Ovary (tissue), 9 donors: ENCODE measurements around the gene JAML. TPM values are rescaled to one million over a fixed set of nuclear protein-coding genes. Genes with fewer than 3 reads are reported as not detected.

Experiments used
- DNase-seq, 5 donors: peaks; one replicate each; pipeline ENCODE4 v3.0.0-alpha.2; 2019 to 2020
- H3K27ac ChIP-seq, 2 donors: fragments of 200-600 bp; one replicate each; pipeline versions ENCODE4 v1.5.1 to v1.8.0; 2019 to 2022
- H3K27me3 ChIP-seq: fragments of 200-600 bp; one replicate; pipeline ENCODE4 v1.8.0; 2022
- H3K36me3 ChIP-seq: fragments of 200-600 bp; sonication (generic); one replicate; pipeline ENCODE4 v1.5.1; 2019
- H3K4me1 ChIP-seq: one replicate; pipeline ENCODE4 v1.8.1; 2013; ENCODE audit warnings: mild to moderate bottlenecking, moderate library complexity; ENCODE audit not compliant: insufficient read depth
- H3K4me3 ChIP-seq: fragments of 200-600 bp; sonication (generic); one replicate; pipeline ENCODE4 v1.5.1; 2017
- H3K9me3 ChIP-seq, 2 donors: fragments of 200-600 bp in 1 of 2; sonication (generic) in 1 of 2; one replicate each; pipeline versions ENCODE4 v1.5.1 to v1.8.1; 2013 to 2019; ENCODE audit warnings: mild to moderate bottlenecking in 1 of 2, moderate library complexity in 1 of 2
- EP300 ChIP-seq: sonication (generic); formaldehyde crosslinking; IDR thresholded peaks from one replicate; pipeline ENCODE4 v1.6.1; 2017; ENCODE audit warnings: antibody characterized with exemption
- POLR2A ChIP-seq: fragments of 450-650 bp; IDR thresholded peaks from one replicate; pipeline ENCODE4 v1.6.1; 2017; ENCODE audit warnings: antibody characterized with exemption, mild to moderate bottlenecking, moderate library complexity
- WGBS, 3 donors: extraction: QIAGEN DNeasy Blood & Tissue Kit in 1 of 3; methylation state at CpG; one replicate each; pipeline versions ENCODE4 v1.1.5 to v1.1.7; 2013 to 2017; 5-methylcytosine and 5-hydroxymethylcytosine counted together
- intact Hi-C, 4 donors: fragments of 100-400 bp; cut with DNase I; formaldehyde crosslinking; loops; one replicate each; pipeline versions ENCODE4 v1.11.0 to v1.15.1; 2022 to 2023
- polyA plus RNA-seq, 2 donors: library from polyadenylated mRNA; stranded (reverse); fragments of 200-250 nt in 1 of 2; fragments of 350-450 nt in 1 of 2; fragmentation: Illumina TruSeq in 1 of 2; extraction: RNeasy Lipid Tissue Mini Kit (QIAGEN cat#74804) in 1 of 2; gene quantifications; one replicate each; pipeline ENCODE4 v1.2.3, GENCODE V29; 2013 to 2014
- total RNA-seq, 7 donors: library from RNA; depleted of rRNA in 2 of 7; stranded (reverse); fragments of >200 nt in 2 of 7; fragmentation: NEBNext Ultra II Directional in 3 of 7; extraction: Animal tissue kit (Norgen Biotek cat#: 25700) in 3 of 7; gene quantifications; one replicate each; pipeline versions ENCODE4 v1.1.0 to v1.2.4, GENCODE V29; 2016 to 2023
- TF ChIP-seq, protein P1 (sequence below), 3 donors: fragments of 450-650 bp in 2 of 3; fragments of 200-600 bp in 1 of 3; IDR thresholded peaks; one replicate each; pipeline versions ENCODE4 v1.5.1 to v1.8.0; 2016 to 2022; ENCODE audit warnings: antibody characterized with exemption in 3 of 3, mild to moderate bottlenecking in 1 of 3
- donor health status: DM: no; HTN: no; CAD: no; lungs with moderate emphysema.
- donor health status: DM: no; HTN: no; CAD: no.
- donor health status: Bipolar disorder and iron deficiency.
- donor health status: DM: yes; HTN: yes; CAD: no.
- donor health status: DM: no; HTN: no; CAD: no.
- donor health status: DM: yes; HTN: yes; CAD: no.

The JAML gene
- total and polyA plus RNA-seq, 9 donors: 0.79 to 18.0 (median 2.0) TPM

DNA sequence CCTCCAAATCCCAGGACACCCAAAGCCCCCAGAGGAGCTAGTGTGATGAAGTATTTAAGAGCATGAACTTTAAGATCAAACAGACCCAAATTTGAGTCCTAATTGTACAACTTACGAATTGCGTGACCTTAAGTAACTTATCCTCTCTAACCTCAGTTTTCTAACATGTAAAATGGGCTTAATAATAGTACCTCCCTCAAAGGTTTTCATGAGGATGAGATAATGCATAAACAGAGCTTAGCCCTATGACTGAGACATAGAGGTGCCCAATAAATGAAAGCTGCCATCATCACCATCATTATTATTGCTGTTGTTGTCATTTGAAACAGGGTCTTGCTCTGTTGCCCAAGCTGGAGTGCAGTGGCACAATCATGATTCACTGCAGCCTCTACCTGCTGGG is 57.6 kb downstream of the JAML start:
- Histone ChIP-seq H3K27me3 (no peaks in the 10 kb centered on the region), H3K4me3 (no peak overlapping the region), H3K27ac (no peak overlapping the region), H3K4me1 (no peaks in the 10 kb centered on the region), H3K36me3 (no peaks in the 10 kb centered on the region), H3K9me3 (no peaks in the 10 kb centered on the region)
- TF ChIP-seq, protein P1, sequence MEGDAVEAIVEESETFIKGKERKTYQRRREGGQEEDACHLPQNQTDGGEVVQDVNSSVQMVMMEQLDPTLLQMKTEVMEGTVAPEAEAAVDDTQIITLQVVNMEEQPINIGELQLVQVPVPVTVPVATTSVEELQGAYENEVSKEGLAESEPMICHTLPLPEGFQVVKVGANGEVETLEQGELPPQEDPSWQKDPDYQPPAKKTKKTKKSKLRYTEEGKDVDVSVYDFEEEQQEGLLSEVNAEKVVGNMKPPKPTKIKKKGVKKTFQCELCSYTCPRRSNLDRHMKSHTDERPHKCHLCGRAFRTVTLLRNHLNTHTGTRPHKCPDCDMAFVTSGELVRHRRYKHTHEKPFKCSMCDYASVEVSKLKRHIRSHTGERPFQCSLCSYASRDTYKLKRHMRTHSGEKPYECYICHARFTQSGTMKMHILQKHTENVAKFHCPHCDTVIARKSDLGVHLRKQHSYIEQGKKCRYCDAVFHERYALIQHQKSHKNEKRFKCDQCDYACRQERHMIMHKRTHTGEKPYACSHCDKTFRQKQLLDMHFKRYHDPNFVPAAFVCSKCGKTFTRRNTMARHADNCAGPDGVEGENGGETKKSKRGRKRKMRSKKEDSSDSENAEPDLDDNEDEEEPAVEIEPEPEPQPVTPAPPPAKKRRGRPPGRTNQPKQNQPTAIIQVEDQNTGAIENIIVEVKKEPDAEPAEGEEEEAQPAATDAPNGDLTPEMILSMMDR (IDR thresholded peaks at IDR 0.05): no peak
- TF ChIP-seq EP300 (no peak), POLR2A (no peak)
- no peak for DNase-seq
- intact Hi-C loops: no loop called here
- 93 to 95% (median 94%) methylated on average over 2 of the region's 2 CpGs for WGBS, 3 donors

DNA sequence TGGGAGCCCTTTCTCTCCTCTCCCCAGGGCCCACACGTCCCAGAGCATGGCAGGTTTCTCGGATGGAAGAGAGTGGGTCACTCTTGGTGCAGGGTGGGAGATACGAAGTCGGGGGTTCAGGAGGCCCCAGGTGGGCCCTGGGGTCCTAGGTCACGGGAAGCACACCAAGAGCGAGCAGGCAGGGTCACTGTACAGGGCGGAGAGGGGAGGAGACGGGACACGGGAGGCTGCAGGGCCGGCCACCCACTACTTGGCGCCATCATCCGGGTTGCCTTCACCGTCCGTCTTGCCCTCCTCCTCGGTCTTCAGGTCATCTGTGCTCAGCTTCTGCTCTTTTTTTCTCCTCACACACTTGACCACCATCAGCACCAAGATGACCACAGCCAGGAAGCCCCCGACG is 58.2 kb downstream of the JAML start:
- Histone ChIP-seq H3K27me3 (no peaks in the 10 kb centered on the region), H3K4me3 (no peak overlapping the region), H3K27ac (no peak overlapping the region), H3K36me3 (no peaks in the 10 kb centered on the region), H3K9me3 (no peaks in the 10 kb centered on the region), H3K4me1 (no peaks in the 10 kb centered on the region)
- intact Hi-C loops: no loop called here
- no peak for DNase-seq
- 86 to 87% (median 86%) methylated on average over 15 to 17 of the region's 17 CpGs for WGBS, 3 donors
- no peak for TF ChIP-seq EP300
- TF ChIP-seq, protein P1 (IDR thresholded peaks at IDR 0.05): no peak
- no peak for TF ChIP-seq POLR2A

DNA sequence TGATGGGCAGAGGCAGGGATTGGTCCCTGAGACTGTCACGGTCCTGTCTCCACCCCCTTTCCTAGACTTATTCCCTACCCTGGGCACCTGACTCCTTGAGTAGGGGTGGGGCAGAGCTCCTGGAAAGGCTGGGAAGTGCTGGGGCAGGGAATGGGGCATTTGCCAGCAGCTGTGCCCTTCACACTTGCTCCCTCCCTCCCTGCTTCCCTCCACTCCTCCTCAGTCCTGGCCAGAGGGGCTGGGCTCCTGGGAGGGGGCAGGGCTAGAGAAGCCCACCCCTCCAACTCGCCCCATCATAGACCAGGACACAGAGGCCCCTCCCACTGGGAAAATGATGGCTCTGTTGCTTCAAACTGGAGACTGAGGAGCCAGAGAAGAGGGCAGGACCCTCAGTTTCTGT is 59.9 kb downstream of the JAML start:
- H3K4me3 ChIP-seq: no peak overlapping the region
- H3K27ac ChIP-seq: no peak overlapping the region
- no peaks in the 10 kb centered on the region for H3K36me3 ChIP-seq
- no peaks in the 10 kb centered on the region for H3K27me3 ChIP-seq
- TF ChIP-seq POLR2A (no peak), EP300 (no peak)
- TF ChIP-seq, protein P1 (IDR thresholded peaks at IDR 0.05): no peak
- WGBS, 3 donors: 56 to 76% (median 64%) methylated on average over 2 of the region's 2 CpGs
- DNase-seq: no peak
- H3K9me3 ChIP-seq: no peaks in the 10 kb centered on the region
- intact Hi-C loops: no loop called here
- no peaks in the 10 kb centered on the region for H3K4me1 ChIP-seq

DNA sequence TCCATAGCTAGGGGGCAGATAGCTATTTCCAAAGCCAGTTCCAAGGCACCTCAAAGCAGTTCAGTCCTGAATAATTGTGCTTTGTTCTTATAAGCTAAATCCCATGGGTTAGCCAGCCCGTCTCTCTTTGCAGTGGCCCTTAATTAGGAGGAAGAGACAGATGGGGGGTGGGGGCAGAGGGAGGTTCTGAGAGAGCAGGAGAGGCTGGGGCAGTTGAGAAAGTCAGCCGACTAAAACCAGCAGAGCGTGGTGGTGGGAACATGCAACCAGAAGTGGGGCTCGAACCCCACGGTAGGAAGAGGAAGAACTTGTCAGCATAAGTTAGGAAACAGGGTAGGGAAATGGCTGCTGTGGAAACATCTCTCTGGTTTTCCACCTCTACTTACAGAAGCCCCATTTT is 61.3 kb downstream of the JAML start:
- DNase-seq: no peak

More for the DNA sequence above, 61.3 kb downstream of the JAML start:
- Histone ChIP-seq H3K4me3 (no peak overlapping the region), H3K9me3 (no peaks in the 10 kb centered on the region), H3K27me3 (no peaks in the 10 kb centered on the region), H3K4me1 (no peaks in the 10 kb centered on the region), H3K36me3 (no peaks in the 10 kb centered on the region), H3K27ac (no peak overlapping the region)
- intact Hi-C loops: no loop called here
- WGBS, 3 donors: 65 to 78% (median 67%) methylated on average over 5 of the region's 5 CpGs
- TF ChIP-seq POLR2A (no peak), EP300 (no peak)
- TF ChIP-seq, protein P1 (IDR thresholded peaks at IDR 0.05): no peak
